ENCODE measurements around the gene ICAM2.
"Not testable (repeated sequence)": the region's sequence is repeated elsewhere in the genome, so short reads cannot be mapped to it uniquely, and the experiment has no call there.

The ICAM2 gene

GRCh38 chr17:63996430-63997182, 23.8 kb downstream of the ICAM2 start:
- no peak for DNase-seq

- no peak for DNase-seq
Measured at GRCh38 chr17:63995626-63996025, 24.8 kb downstream of the ICAM2 start.

- peak; percentile 47 for DNase-seq
Measured at GRCh38 chr17:63993368-63993985, 27.0 kb downstream of the ICAM2 start.

GRCh38 chr17:63991611-63992010, 28.8 kb downstream of the ICAM2 start:
- no peak for DNase-seq

GRCh38 chr17:63989622-63990345, 30.6 kb downstream of the ICAM2 start:
- DNase-seq: no peak

GRCh38 chr17:63988741-63989621, 31.5 kb downstream of the ICAM2 start:
- no peak for DNase-seq

GRCh38 chr17:63988127-63988478, 32.3 kb downstream of the ICAM2 start:
- no peak for DNase-seq

- no peak for DNase-seq
Measured at GRCh38 chr17:63987221-63988126, 33.0 kb downstream of the ICAM2 start.

- no peak for DNase-seq
Measured at GRCh38 chr17:63986821-63987220, 33.6 kb downstream of the ICAM2 start.

- no peak for DNase-seq
Measured at GRCh38 chr17:63985387-63986140, 34.9 kb downstream of the ICAM2 start.

- DNase-seq: peak; percentile 36
Measured at GRCh38 chr17:63984651-63985386, 35.6 kb downstream of the ICAM2 start.

GRCh38 chr17:63984236-63984635, 36.2 kb downstream of the ICAM2 start:
- no peak for DNase-seq

GRCh38 chr17:63983320-63983719, 37.1 kb downstream of the ICAM2 start:
- DNase-seq: no peak

- not testable (repeated sequence) for DNase-seq
Measured at GRCh38 chr17:63982641-63983040, 37.8 kb downstream of the ICAM2 start.

GRCh38 chr17:63978272-63979200, 41.9 kb downstream of the ICAM2 start:
- no peak for DNase-seq

GRCh38 chr17:63976702-63977101, 43.7 kb downstream of the ICAM2 start:
- DNase-seq: no peak

- no peak for DNase-seq
Measured at GRCh38 chr17:63975541-63976092, 44.8 kb downstream of the ICAM2 start.

- no peak for DNase-seq
Measured at GRCh38 chr17:63974594-63975192, 45.7 kb downstream of the ICAM2 start.

Measured in activated effector memory CD4-positive, alpha-beta T cell treated with Interleukin-2 at 50 U/mL for 16 hours (primary cell).